HG03060 (cell line): Measurements from ENCODE around the gene YIF1A.

Experiments
- ATAC-seq: cut with Tn5 transposase; IDR thresholded peaks from one replicate; pipeline ENCODE4 v1.9.1; 2021; ENCODE audit warnings: low read depth, moderate number of reproducible peaks; ENCODE audit not compliant: unreplicated experiment

The YIF1A gene

GRCh38 chr11:66275396-66275795, 13.5 kb downstream of the YIF1A start:
- no peak for ATAC-seq

GRCh38 chr11:66274219-66274618, 14.7 kb downstream of the YIF1A start:
- no peak for ATAC-seq

- no peak for ATAC-seq
Observed at GRCh38 chr11:66272596-66272995, 16.3 kb downstream of the YIF1A start.

- ATAC-seq = no peak
Observed at GRCh38 chr11:66271816-66272215, 17.1 kb downstream of the YIF1A start.

GRCh38 chr11:66268952-66269905, 19.7 kb downstream of the YIF1A start:
- ATAC-seq = no peak

GRCh38 chr11:66268244-66268951, 20.5 kb downstream of the YIF1A start, which contains the start of gene RAB1B:
Gene RAB1B (plus strand): TSS chr11:66268639. CDS start chr11:66268680, 41 bp downstream.
- ATAC-seq = peak; percentile 72

- no peak for ATAC-seq
Observed at GRCh38 chr11:66267379-66268243, 21.3 kb downstream of the YIF1A start.

GRCh38 chr11:66267039-66267378, 21.9 kb downstream of the YIF1A start:
- ATAC-seq = no peak

GRCh38 chr11:66266378-66267038, 22.4 kb downstream of the YIF1A start:
- ATAC-seq = no peak

- ATAC-seq = no peak
Observed at GRCh38 chr11:66265531-66266377, 23.2 kb downstream of the YIF1A start.

GRCh38 chr11:66264914-66265313, 24.0 kb downstream of the YIF1A start:
- no peak for ATAC-seq

GRCh38 chr11:66264383-66264782, 24.6 kb downstream of the YIF1A start:
- no peak for ATAC-seq

- no peak for ATAC-seq
Observed at GRCh38 chr11:66263785-66264184, 25.2 kb downstream of the YIF1A start.

GRCh38 chr11:66263231-66263630, 25.7 kb downstream of the YIF1A start:
- no peak for ATAC-seq

GRCh38 chr11:66262696-66263095, 26.2 kb downstream of the YIF1A start:
- no peak for ATAC-seq

- ATAC-seq = no peak
Observed at GRCh38 chr11:66262191-66262590, 26.8 kb downstream of the YIF1A start.

- ATAC-seq = no peak
Observed at GRCh38 chr11:66261578-66261977, 27.4 kb downstream of the YIF1A start.

GRCh38 chr11:66259956-66260355, 29.0 kb downstream of the YIF1A start:
- ATAC-seq = no peak

GRCh38 chr11:66259225-66259624, 29.7 kb downstream of the YIF1A start:
- ATAC-seq = no peak
